ENCODE measurements around the gene ABLIM2.
A peak's percentile ranks its signal among the peaks of the same experiment; 100 is the strongest.

Gene ABLIM2

DNA sequence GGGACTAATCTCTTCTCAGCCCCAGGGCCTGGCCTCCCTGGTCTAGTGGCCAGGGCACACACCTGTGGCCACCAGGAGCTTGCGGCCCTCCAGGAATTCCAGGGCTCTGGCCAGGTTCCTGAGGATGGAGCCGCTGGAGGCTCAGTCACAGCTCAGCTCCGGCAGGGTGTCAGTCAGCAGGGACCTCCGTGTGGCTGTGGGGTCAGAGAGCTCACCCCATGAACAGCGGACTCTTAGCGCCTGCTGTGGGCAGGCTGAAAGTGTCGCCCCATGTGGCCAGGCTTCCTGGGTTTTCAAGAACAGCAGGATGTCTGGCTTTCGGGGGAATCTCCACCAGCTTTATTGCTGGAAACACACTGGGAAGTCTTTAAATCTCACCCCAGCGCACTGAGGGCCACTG, 21.2 kb upstream of the ABLIM2 start:
- H2BK120ac ChIP-seq (ENCODE audit: low read depth, low read length) = no peak overlapping the region
- H3K9ac ChIP-seq (ENCODE audit: low read length) = no peak overlapping the region
- no peak overlapping the region for H4K8ac ChIP-seq (ENCODE audit: low read depth, low read length)
- H3K4me3 ChIP-seq (ENCODE audit: low read length) = no peak overlapping the region
- no peaks in the 10 kb centered on the region for H3K79me1 ChIP-seq (ENCODE audit: low read length)
- H2BK15ac ChIP-seq (replicated peaks; ENCODE audit: low read depth) = no peak overlapping the region
- WGBS (ENCODE audit: extremely low coverage, insufficient coverage, low lambda C conversion rate) = no CpG with 5 or more reads among the region's 9 CpGs
- no peak overlapping the region for H3K4ac ChIP-seq (ENCODE audit: low read depth, low read length)
- no peaks in the 10 kb centered on the region for H3K4me1 ChIP-seq (ENCODE audit: control insufficient read depth, low read depth, low read length)
- H3K18ac ChIP-seq (ENCODE audit: low read length) = no peak overlapping the region
- no peaks in the 10 kb centered on the region for H3K27me3 ChIP-seq (ENCODE audit: insufficient read depth, low read length, poor library complexity)
- H3K56ac ChIP-seq (ENCODE audit: low read length) = no peak overlapping the region
- no peak overlapping the region for H2BK5ac ChIP-seq (ENCODE audit: low read length)
- no peaks in the 10 kb centered on the region for H3K79me2 ChIP-seq (ENCODE audit: control insufficient read depth, insufficient read depth, low read length)
- no peak for DNase-seq
- H3K4me2 ChIP-seq (ENCODE audit: low read length) = no peak overlapping the region
- H3K23ac ChIP-seq (ENCODE audit: low read length) = no peak overlapping the region
- H4K5ac ChIP-seq (ENCODE audit: low read length) = no peak overlapping the region
- no peak overlapping the region for H2AK5ac ChIP-seq (ENCODE audit: low read length)
- no peak overlapping the region for H3K27ac ChIP-seq (ENCODE audit: low read depth, low read length)
- H3K36me3 ChIP-seq (ENCODE audit: control insufficient read depth, insufficient read depth, low read length) = no peaks in the 10 kb centered on the region

- H3K9ac ChIP-seq (ENCODE audit: low read length) = no peak overlapping the region
- H3K18ac ChIP-seq (ENCODE audit: low read length) = no peak overlapping the region
- H3K27me3 ChIP-seq (ENCODE audit: insufficient read depth, low read length, poor library complexity) = no peaks in the 10 kb centered on the region
- H3K23ac ChIP-seq (ENCODE audit: low read length) = no peak overlapping the region
- H4K8ac ChIP-seq (ENCODE audit: low read depth, low read length) = no peak overlapping the region
- H3K4ac ChIP-seq (ENCODE audit: low read depth, low read length) = no peak overlapping the region
- no peaks in the 10 kb centered on the region for H3K79me1 ChIP-seq (ENCODE audit: low read length)
- WGBS (ENCODE audit: extremely low coverage, insufficient coverage, low lambda C conversion rate) = no CpG with 5 or more reads among the region's 10 CpGs
- H3K36me3 ChIP-seq (ENCODE audit: control insufficient read depth, insufficient read depth, low read length) = no peaks in the 10 kb centered on the region
- no peaks in the 10 kb centered on the region for H3K4me1 ChIP-seq (ENCODE audit: control insufficient read depth, low read depth, low read length)
- H3K56ac ChIP-seq (ENCODE audit: low read length) = no peak overlapping the region
- no peak overlapping the region for H2AK5ac ChIP-seq (ENCODE audit: low read length)
- H3K4me3 ChIP-seq (ENCODE audit: low read length) = no peak overlapping the region
- no peak overlapping the region for H2BK120ac ChIP-seq (ENCODE audit: low read depth, low read length)
- no peak overlapping the region for H3K27ac ChIP-seq (ENCODE audit: low read depth, low read length)
- no peak overlapping the region for H4K5ac ChIP-seq (ENCODE audit: low read length)
- no peak overlapping the region for H2BK15ac ChIP-seq (replicated peaks; ENCODE audit: low read depth)
- H3K79me2 ChIP-seq (ENCODE audit: control insufficient read depth, insufficient read depth, low read length) = no peaks in the 10 kb centered on the region
- DNase-seq = no peak
- H3K4me2 ChIP-seq (ENCODE audit: low read length) = no peak overlapping the region
- H2BK5ac ChIP-seq (ENCODE audit: low read length) = no peak overlapping the region
These were observed 20.5 kb upstream of the ABLIM2 start for GRCh38 chr4:8179074-8179473.

- Histone ChIP-seq H3K79me1 (ENCODE audit: low read length) (no peaks in the 10 kb centered on the region), H3K4me2 (ENCODE audit: low read length) (no peak overlapping the region), H3K4ac (ENCODE audit: low read depth, low read length) (no peak overlapping the region), H2BK5ac (ENCODE audit: low read length) (no peak overlapping the region), H3K4me3 (ENCODE audit: low read length) (no peak overlapping the region), H3K36me3 (ENCODE audit: control insufficient read depth, insufficient read depth, low read length) (no peaks in the 10 kb centered on the region), H3K79me2 (ENCODE audit: control insufficient read depth, insufficient read depth, low read length) (no peaks in the 10 kb centered on the region), H2BK120ac (ENCODE audit: low read depth, low read length) (no peak overlapping the region), H3K9ac (ENCODE audit: low read length) (no peak overlapping the region), H3K18ac (ENCODE audit: low read length) (no peak overlapping the region), H3K23ac (ENCODE audit: low read length) (no peak overlapping the region), H2AK5ac (ENCODE audit: low read length) (no peak overlapping the region), H4K5ac (ENCODE audit: low read length) (no peak overlapping the region), H4K8ac (ENCODE audit: low read depth, low read length) (no peak overlapping the region), H3K27ac (ENCODE audit: low read depth, low read length) (no peak overlapping the region), H3K56ac (ENCODE audit: low read length) (no peak overlapping the region), H2BK15ac (replicated peaks; ENCODE audit: low read depth) (no peak overlapping the region), H3K27me3 (ENCODE audit: insufficient read depth, low read length, poor library complexity) (no peaks in the 10 kb centered on the region), H3K4me1 (ENCODE audit: control insufficient read depth, low read depth, low read length) (no peaks in the 10 kb centered on the region)
- no peak for DNase-seq
- no CpG with 5 or more reads among the region's 11 CpGs for WGBS (ENCODE audit: extremely low coverage, insufficient coverage, low lambda C conversion rate)
These were observed 19.3 kb upstream of the ABLIM2 start for GRCh38 chr4:8177956-8178355.

DNA sequence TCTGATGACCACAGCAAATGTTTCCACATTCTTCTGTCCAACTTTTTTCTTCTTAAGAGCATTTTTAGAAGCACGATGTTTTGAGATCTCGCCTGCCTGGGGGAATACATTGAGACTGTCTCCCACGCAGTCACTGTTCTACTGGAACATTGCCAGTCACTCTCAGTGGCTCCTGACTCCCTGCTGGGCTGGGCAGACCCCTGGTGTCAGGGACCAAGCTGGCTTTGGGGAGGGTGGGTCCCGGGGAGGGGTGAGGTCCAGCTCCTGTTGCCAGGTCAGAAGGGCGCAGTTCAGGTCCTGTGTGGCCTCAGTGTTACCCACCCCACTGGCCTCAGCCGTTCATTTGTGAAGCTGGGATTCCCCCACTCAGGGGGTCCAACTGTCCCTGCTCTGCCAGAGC, 18.9 kb upstream of the ABLIM2 start:
- no peaks in the 10 kb centered on the region for H3K79me2 ChIP-seq (ENCODE audit: control insufficient read depth, insufficient read depth, low read length)
- no peak overlapping the region for H3K4me3 ChIP-seq (ENCODE audit: low read length)
- no peak overlapping the region for H4K5ac ChIP-seq (ENCODE audit: low read length)
- H2BK120ac ChIP-seq (ENCODE audit: low read depth, low read length) = no peak overlapping the region
- no peak overlapping the region for H2BK5ac ChIP-seq (ENCODE audit: low read length)
- H3K4ac ChIP-seq (ENCODE audit: low read depth, low read length) = no peak overlapping the region
- H3K27ac ChIP-seq (ENCODE audit: low read depth, low read length) = no peak overlapping the region
- H3K27me3 ChIP-seq (ENCODE audit: insufficient read depth, low read length, poor library complexity) = no peaks in the 10 kb centered on the region
- H3K56ac ChIP-seq (ENCODE audit: low read length) = no peak overlapping the region
- H2AK5ac ChIP-seq (ENCODE audit: low read length) = no peak overlapping the region
- no peak overlapping the region for H3K23ac ChIP-seq (ENCODE audit: low read length)
- H3K4me2 ChIP-seq (ENCODE audit: low read length) = no peak overlapping the region
- no peaks in the 10 kb centered on the region for H3K36me3 ChIP-seq (ENCODE audit: control insufficient read depth, insufficient read depth, low read length)
- H3K79me1 ChIP-seq (ENCODE audit: low read length) = no peaks in the 10 kb centered on the region
- DNase-seq = no peak
- H2BK15ac ChIP-seq (replicated peaks; ENCODE audit: low read depth) = no peak overlapping the region
- H3K9ac ChIP-seq (ENCODE audit: low read length) = no peak overlapping the region
- H4K8ac ChIP-seq (ENCODE audit: low read depth, low read length) = no peak overlapping the region
- no CpG with 5 or more reads among the region's 6 CpGs for WGBS (ENCODE audit: extremely low coverage, insufficient coverage, low lambda C conversion rate)
- H3K4me1 ChIP-seq (ENCODE audit: control insufficient read depth, low read depth, low read length) = no peaks in the 10 kb centered on the region
- H3K18ac ChIP-seq (ENCODE audit: low read length) = no peak overlapping the region

DNA sequence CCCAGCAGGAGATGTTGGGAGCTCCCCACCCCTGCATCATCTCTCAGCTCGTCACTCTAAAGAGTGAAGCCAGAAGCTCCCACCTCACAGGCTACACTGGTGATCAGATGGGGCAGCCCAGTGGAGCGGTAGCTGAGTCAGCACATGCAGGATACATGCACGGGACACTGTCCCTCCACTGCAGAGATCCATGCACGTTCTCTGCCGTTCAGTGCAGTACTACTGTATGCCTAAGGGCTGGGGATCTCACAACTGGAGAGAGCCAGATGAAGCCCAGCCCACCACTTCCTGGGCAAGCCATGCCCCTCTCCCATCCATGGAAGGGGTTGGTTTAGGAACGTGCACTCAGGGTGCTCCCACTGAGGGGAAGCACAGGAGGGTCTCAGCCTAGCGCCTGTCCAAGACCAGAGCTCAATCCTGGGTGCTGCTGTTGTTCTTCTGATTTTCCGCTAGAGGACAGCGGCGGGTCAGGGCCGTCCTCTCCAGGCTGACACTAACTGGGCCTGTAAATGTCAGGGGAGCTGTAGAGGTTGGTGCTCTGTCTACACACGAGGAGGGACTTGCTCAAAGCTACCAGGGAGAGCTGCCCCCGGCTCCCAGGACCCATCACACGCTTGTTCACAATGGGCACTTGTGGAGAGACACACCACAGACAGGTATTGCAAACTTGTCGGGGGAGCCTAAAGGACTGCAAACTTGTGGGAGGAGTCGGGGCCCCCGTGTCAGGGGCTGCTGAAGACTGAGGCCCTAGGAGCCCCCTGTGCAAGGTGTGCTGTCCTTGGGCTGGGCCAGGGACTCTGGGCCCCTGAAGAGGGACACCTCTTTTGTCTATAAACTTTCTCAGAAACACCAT, 18.2 kb upstream of the ABLIM2 start:
- no CpG with 5 or more reads among the region's 17 CpGs for WGBS (ENCODE audit: extremely low coverage, insufficient coverage, low lambda C conversion rate)
- DNase-seq = peak; percentile 82

DNA sequence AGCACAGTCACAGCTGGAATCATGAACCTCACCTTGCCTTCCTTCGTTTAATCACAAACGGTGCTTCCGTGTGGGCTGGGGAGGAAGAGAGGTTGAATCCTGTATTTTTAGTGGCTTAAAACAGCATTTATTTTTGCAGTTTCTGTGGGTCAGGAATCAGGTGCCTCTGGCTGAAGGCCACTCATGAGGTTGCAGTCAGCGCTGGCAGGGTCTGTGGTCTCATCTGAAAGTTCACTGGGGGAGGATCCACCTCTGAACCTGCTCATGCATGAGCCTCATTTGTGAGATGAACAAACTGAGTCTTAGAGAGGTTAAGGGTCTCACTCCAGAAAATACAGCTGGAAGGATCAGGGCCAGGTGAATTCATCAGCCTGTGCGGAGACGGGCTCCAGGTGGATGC, 17.1 kb upstream of the ABLIM2 start:
- Histone ChIP-seq H2AK5ac (ENCODE audit: low read length) (no peak overlapping the region), H3K4ac (ENCODE audit: low read depth, low read length) (no peak overlapping the region), H3K4me1 (ENCODE audit: control insufficient read depth, low read depth, low read length) (no peaks in the 10 kb centered on the region), H3K79me1 (ENCODE audit: low read length) (no peaks in the 10 kb centered on the region), H2BK120ac (ENCODE audit: low read depth, low read length) (no peak overlapping the region), H3K4me3 (ENCODE audit: low read length) (no peak overlapping the region), H3K56ac (ENCODE audit: low read length) (no peak overlapping the region), H4K5ac (ENCODE audit: low read length) (no peak overlapping the region), H3K79me2 (ENCODE audit: control insufficient read depth, insufficient read depth, low read length) (no peaks in the 10 kb centered on the region), H3K23ac (ENCODE audit: low read length) (no peak overlapping the region), H3K36me3 (ENCODE audit: control insufficient read depth, insufficient read depth, low read length) (no peaks in the 10 kb centered on the region), H3K18ac (ENCODE audit: low read length) (no peak overlapping the region), H3K27ac (ENCODE audit: low read depth, low read length) (no peak overlapping the region), H3K4me2 (ENCODE audit: low read length) (no peak overlapping the region), H4K8ac (ENCODE audit: low read depth, low read length) (no peak overlapping the region), H2BK15ac (replicated peaks; ENCODE audit: low read depth) (no peak overlapping the region), H3K9ac (ENCODE audit: low read length) (no peak overlapping the region), H3K27me3 (ENCODE audit: insufficient read depth, low read length, poor library complexity) (no peaks in the 10 kb centered on the region), H2BK5ac (ENCODE audit: low read length) (no peak overlapping the region)
- WGBS (ENCODE audit: extremely low coverage, insufficient coverage, low lambda C conversion rate) = no CpG with 5 or more reads among the region's 6 CpGs
- DNase-seq = no peak

More for the DNA sequence above, 18.2 kb upstream of the ABLIM2 start:
- no peak overlapping the region for H3K23ac ChIP-seq (ENCODE audit: low read length)
- H3K36me3 ChIP-seq (ENCODE audit: control insufficient read depth, insufficient read depth, low read length) = no peaks in the 10 kb centered on the region
- no peak overlapping the region for H2AK5ac ChIP-seq (ENCODE audit: low read length)
- H3K9ac ChIP-seq (ENCODE audit: low read length) = no peak overlapping the region
- H3K4ac ChIP-seq (ENCODE audit: low read depth, low read length) = no peak overlapping the region
- no peaks in the 10 kb centered on the region for H3K27me3 ChIP-seq (ENCODE audit: insufficient read depth, low read length, poor library complexity)
- H4K5ac ChIP-seq (ENCODE audit: low read length) = no peak overlapping the region
- no peaks in the 10 kb centered on the region for H3K4me1 ChIP-seq (ENCODE audit: control insufficient read depth, low read depth, low read length)
- H2BK5ac ChIP-seq (ENCODE audit: low read length) = no peak overlapping the region
- no peak overlapping the region for H3K56ac ChIP-seq (ENCODE audit: low read length)
- no peak overlapping the region for H2BK15ac ChIP-seq (replicated peaks; ENCODE audit: low read depth)
- H4K8ac ChIP-seq (ENCODE audit: low read depth, low read length) = no peak overlapping the region
- H3K4me3 ChIP-seq (ENCODE audit: low read length) = no peak overlapping the region
- H3K4me2 ChIP-seq (ENCODE audit: low read length) = no peak overlapping the region
- H3K27ac ChIP-seq (ENCODE audit: low read depth, low read length) = no peak overlapping the region
- H3K79me1 ChIP-seq (ENCODE audit: low read length) = no peaks in the 10 kb centered on the region
- no peak overlapping the region for H3K18ac ChIP-seq (ENCODE audit: low read length)
- H3K79me2 ChIP-seq (ENCODE audit: control insufficient read depth, insufficient read depth, low read length) = no peaks in the 10 kb centered on the region
- no peak overlapping the region for H2BK120ac ChIP-seq (ENCODE audit: low read depth, low read length)

All from mesendoderm (in vitro differentiated cells).